ENCODE results near the gene PLEKHG4B. TPM values are rescaled to one million over a fixed set of nuclear protein-coding genes. Genes with fewer than 3 reads are reported as not detected.
"Not testable (repeated sequence)": the region's sequence is repeated elsewhere in the genome, so short reads cannot be mapped to it uniquely, and the experiment has no call there.

Gene PLEKHG4B
- total RNA-seq, 2 donors from 2014 or later = 0.03 to 0.06 TPM

DNA sequence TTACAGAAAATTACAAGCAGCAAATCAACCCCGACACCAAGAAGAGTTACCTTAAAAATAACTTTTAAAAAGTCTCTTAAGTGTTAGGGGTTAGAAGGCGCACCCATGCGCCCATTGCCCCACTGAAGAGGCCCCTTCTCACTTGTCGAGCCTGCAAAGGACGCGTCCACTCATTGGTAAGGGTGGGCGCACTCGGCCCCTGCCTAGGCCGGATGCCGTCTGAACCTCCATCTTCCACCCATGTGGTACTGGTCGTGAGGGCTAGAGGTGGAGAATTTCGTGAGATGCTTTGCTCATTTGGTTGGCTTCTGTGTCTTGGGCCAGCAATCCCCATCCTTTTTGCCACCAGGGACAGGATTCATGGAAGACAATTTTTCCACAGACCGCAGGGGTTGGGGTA is 71.9 kb downstream of the PLEKHG4B start:
- intact Hi-C loops (cut with DNase I) = no loop called here
- DNase-seq (peak; percentile 15), ATAC-seq (no peak)

GRCh38 chr5:164244-164643 is 72.3 kb downstream of the PLEKHG4B start:
- ATAC-seq (no peak), DNase-seq (peak; percentile 19)
- intact Hi-C loops (cut with DNase I) = no loop called here

DNA sequence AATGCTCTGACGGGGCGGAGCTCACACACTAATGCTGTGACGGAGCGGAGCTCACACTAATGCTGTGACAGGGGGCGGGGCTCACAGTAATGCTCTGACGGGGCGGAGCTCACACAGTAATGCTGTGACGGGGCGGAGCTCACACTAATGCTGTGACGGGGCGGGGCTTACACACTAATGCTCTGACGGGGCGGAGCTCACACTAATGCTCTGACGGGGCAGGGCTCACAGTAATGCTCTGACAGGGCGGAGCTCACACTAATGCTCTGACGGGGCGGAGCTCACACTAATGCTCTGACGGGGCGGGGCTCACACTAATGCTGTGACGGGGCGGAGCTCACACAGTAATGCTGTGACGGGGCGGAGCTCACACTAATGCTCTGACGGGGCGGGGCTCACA is 72.8 kb downstream of the PLEKHG4B start:
- peak; percentile 4 for DNase-seq
- ATAC-seq; intact Hi-C loops (cut with DNase I): not testable (repeated sequence)

DNA sequence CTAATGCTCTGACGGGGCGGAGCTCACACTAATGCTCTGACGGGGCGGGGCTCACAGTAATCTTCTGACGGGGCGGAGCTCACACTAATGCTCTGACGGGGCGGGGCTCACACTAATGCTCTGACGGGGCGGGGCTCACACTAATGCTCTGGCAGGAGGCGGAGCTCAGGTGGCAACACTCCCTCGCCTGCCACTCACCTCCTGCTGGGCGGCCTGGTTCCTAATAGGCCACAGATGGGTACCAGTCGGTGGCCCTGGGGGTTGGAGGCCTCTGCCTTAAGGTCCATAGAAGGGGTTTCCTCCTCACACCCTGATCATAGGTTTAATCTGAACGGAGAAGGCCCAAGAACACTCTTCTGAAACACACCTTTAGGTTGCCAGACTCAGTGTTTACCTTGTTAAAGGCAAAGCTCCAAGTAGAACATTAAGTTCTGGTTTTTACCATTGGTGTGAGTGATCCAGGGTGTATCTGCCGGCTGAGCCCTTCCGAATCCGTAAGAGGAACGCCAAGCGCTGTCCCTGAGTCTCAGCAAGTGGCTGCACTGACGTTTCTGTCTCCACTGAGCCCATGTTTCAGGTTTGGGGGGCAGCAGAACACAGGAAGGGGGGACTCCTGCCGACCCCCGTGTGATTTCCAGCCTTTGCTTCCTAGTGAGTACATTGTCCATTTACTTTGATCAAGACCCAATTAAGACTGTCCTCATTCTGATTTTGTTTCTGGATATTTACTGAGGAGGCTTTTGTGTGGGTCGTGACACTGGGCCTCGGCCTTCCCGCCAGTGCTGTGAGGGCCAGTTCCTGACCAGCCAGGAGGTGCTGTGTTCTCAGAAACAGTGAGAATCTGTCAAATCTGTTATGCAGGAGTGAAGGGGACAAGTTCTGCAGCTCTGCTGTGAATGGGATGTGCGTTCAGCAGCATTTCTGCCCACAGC is 74.7 kb downstream of the PLEKHG4B start:
- DNase-seq = peak; percentile 12

DNA sequence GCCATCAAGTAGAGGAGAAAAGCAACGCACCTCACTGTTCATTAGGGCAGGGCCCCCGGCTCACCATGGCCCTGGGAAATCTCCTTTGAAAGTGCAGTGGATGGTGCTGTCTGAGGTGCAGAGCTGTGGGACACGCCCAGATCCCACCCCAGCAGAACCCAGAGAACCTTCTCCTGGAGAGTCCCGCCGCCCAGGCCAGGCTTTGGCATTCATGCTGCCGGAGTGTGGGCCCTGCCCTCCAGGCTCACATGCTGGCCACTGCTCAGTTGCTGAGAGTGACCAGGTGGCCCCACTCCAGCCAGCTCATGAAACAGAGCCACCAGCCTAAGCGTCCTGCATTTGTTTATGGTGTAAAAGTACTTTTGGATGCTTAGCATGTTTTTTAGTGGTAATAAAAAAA is 75.5 kb downstream of the PLEKHG4B start:
- intact Hi-C loops (cut with DNase I) = no loop called here
- DNase-seq = peak; percentile 11

More for the DNA sequence above, 74.7 kb downstream of the PLEKHG4B start:
- intact Hi-C loops (cut with DNase I) = no loop called here
- no peak for ATAC-seq

DNA sequence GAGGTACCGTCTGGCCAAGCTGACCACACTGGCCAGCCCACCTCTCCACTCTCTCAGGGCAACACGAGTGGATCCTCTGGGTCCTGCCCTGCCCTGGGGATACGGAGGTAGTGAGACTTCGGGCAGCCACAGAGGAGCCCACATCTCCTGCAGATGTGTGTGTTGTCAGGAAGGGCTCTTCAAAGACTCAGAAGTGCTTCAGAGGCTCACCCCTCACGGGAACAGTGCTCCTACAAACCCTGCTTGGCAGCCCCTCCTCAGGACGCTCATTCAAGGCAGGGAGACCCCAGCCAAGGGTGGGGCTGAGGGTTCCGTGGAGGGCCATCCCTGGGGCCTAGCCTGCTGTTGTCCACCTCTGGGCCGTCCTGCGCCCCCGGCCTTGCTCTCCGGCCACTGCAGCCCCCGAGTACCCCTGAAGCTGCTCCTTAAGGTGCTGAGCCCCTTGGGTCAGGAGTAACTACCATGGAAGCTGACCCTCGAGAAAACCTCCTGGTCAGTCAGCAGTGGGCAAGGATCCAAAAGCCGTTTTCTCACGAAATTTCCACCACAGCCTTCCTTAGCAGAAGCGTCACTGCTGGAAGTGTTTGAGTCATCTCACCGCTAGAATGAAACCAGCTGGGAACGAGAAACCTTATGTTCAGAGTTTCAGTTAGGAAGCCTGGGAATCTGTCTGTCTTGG is 76.2 kb downstream of the PLEKHG4B start:
- intact Hi-C loops (cut with DNase I) = no loop called here
- DNase-seq (peak; percentile 21), ATAC-seq (no peak)

More for the DNA sequence above, 75.5 kb downstream of the PLEKHG4B start:
- no peak for ATAC-seq

DNA sequence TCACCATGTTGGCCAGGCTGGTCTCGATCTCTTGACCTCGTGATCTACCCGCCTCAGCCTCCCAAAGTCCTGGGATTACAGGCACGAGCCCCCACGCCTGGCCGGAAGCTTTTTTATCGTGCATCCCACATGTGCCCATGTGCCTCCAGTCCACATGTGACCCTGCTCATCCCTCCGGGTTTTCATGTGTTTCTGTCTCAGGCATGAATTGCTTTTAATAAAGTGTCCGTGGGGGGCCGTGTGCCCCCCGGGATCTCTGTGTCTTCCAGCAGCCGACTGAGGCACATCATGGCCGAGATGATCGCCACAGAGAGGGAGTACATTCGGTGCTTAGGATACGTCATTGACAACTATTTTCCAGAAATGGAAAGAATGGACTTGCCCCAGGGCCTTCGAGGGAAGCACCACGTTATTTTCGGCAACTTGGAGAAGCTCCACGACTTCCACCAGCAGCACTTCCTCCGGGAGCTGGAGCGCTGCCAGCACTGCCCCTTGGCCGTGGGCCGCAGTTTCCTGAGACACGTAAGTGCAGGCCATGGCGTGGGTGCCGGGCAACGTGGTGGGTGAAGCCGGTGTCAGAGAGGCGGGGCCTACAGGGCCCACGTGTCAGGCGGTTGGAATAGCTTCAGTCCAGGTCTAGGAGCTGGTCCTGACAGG is 77.2 kb downstream of the PLEKHG4B start:
- intact Hi-C loops (cut with DNase I) = no loop called here
- ATAC-seq = peak; percentile 90 to 93
- DNase-seq = peak; percentile 94

DNA sequence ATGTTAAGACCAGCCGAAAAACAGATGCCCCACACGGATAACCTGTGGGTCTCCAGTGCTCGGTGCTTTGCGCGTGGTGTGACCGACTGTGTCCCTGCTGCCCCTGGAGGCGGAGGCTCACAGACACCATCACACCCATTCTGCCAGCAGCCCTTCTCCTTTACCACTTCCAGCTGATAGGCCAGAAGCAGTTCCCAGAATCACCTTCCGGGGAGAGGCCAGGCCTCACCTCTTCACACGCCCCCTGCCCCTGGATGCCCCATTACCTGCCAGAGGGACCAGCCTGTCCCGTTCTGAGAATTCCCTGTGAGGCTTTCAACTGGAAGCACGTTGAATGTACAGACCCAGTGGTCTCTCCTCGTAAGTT is 77.7 kb downstream of the PLEKHG4B start:
- DNase-seq = no peak
- intact Hi-C loops (cut with DNase I) = no loop called here
- no peak for ATAC-seq

GRCh38 chr5:170971-171800 is 79.2 kb downstream of the PLEKHG4B start:
- DNase-seq (peak; percentile 19), ATAC-seq (no peak)
- intact Hi-C loops (cut with DNase I) = no loop called here

GRCh38 chr5:171801-172331 is 79.9 kb downstream of the PLEKHG4B start:
- DNase-seq (peak; percentile 19), ATAC-seq (no peak)
- intact Hi-C loops (cut with DNase I) = no loop called here

GRCh38 chr5:172421-172820 is 80.5 kb downstream of the PLEKHG4B start:
- no peak for ATAC-seq
- intact Hi-C loops (cut with DNase I) = no loop called here
- peak; percentile 10 for DNase-seq

GRCh38 chr5:172841-173251 is 80.9 kb downstream of the PLEKHG4B start:
- ATAC-seq (no peak), DNase-seq (peak; percentile 15)
- intact Hi-C loops (cut with DNase I) = no loop called here

DNA sequence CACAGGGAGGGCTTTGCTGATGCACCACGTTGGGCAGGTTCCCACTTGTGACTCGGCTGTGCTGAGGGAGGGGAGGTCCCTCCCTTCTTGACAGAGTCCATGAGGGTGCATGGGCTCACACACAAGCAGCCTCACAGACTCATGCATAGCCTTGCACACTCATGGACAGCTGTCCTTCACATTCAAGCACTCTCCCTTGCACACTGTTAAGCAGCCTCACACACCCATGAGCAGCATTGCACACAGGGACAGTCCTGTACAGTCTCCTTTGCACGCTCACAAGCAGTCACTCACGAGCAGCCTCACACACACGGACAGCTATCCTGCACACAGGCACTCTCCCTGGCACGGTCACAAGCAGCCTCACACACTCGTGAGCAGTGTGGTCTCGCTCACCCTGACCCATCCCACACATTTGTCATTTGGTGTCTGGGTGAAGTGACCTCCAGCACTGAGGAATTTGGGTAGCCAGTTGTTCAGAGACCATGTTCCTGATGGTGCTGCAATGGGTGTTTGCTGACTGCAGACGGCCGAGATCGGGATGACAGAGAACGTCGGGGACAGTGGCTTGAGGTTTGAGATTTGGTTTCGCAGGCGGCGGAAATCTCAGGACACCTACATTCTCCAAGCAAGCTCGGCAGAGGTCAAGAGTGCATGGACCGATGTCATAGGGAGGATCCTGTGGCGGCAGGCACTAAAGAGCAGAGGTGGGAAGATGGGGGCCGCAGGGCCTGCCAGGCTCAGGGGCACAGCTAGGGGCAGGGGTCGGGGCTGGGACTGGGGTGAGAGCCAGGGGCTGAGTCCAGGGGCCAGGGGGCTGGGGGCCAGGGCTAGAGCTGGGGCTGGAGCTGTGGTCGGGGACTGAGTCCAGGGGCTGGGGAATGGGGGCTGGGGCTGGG is 81.7 kb downstream of the PLEKHG4B start:
- intact Hi-C loops (cut with DNase I) = no loop called here
- no peak for ATAC-seq
- DNase-seq = peak; percentile 18

DNA sequence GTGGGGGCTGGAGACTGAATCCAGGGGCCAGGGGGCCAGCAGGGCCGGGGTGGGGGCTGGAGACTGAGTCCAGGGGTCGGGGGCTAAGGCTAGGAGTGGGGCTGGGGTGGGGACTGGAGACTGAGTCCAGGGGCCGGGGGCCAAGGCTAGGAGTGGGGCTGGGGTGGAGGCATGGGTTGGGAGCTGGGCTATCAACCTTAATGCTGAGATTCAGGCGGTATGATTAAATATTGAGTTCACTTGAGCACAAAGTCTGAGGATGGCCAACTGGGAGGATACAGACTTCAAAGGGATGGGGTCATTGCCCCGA is 82.3 kb downstream of the PLEKHG4B start:
- ATAC-seq (no peak), DNase-seq (peak; percentile 1)
- intact Hi-C loops (cut with DNase I) = no loop called here

DNA sequence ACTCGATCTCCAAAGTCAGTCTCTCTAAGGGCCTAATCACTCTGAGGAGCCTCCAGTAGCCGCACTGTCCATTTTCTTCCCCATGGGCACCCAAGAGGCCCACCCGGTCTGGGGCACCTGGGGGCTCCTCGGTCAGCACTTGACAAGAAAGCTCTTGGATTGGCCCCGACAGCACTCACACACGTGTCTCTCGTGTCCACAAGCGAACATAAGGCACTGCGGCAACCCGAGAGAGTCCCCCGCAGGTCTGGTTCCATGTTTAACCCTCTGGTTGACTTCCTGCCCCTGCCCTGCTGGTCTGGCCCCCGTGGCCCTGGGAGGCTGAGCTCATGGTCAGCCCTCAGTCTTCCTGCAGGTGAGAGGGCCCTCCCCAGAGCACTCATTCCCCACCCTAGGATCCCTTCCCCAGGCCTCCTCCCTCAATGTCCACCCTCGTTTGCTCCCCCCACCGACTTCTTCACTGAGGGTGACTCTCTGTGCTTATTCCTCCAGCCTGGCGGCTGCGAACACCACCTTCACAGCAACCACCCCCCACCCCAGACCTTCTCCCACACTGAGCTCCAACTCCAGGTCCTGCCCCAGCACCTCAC is 83.0 kb downstream of the PLEKHG4B start:
- ATAC-seq (no peak), DNase-seq (peak; percentile 14)
- intact Hi-C loops (cut with DNase I) = no loop called here

- intact Hi-C loops (cut with DNase I) = no loop called here
- no peak for DNase-seq
- ATAC-seq = no peak
Observed at GRCh38 chr5:176296-176823, 84.4 kb downstream of the PLEKHG4B start.

- intact Hi-C loops (cut with DNase I) = no loop called here
- no peak for DNase-seq
- no peak for ATAC-seq
Observed at GRCh38 chr5:178110-178509, 86.1 kb downstream of the PLEKHG4B start.

All from left cardiac atrium (tissue), 4 donors.